ENCODE results near the gene IFNE. TPM values are rescaled to one million over a fixed set of nuclear protein-coding genes. Genes with fewer than 3 reads are reported as not detected.
A peak's percentile ranks its signal among the peaks of the same experiment; 100 is the strongest.

The IFNE gene
- total RNA-seq, 1 experiment from 2014 or later, result 0.56 TPM

Small RNA genes lying within 50 kb of the gene (small RNA-seq; reads per million reads assigned to genes)
- gene MIR31 (150 reads per million, percentile 97 among the genes with 10 or more reads in this experiment), gene RF00157 (0.29 reads per million)

Other genes starting within 250 kb of the IFNE start
- gene IFNA14, start 242.3 kb downstream of the IFNE start, total RNA-seq (2014; rRNA removed; shearing (Covaris generic)), result not detected in 2 replicates
- gene IFNA5, start 177.0 kb downstream of the IFNE start, total RNA-seq (2014; rRNA removed; shearing (Covaris generic)), result not detected in 2 replicates
- 8.8 and 10.0 TPM in 2 replicates for gene KLHL9, start 146.9 kb downstream of the IFNE start, total RNA-seq (2014; rRNA removed; shearing (Covaris generic))
- gene IFNA6, start 131.4 kb downstream of the IFNE start, total RNA-seq (2014; rRNA removed; shearing (Covaris generic)), result not detected in 2 replicates
- gene IFNA13, start 114.3 kb downstream of the IFNE start, total RNA-seq (2014; rRNA removed; shearing (Covaris generic)), result not detected in 2 replicates
- gene IFNA2, start 96.9 kb downstream of the IFNE start, total RNA-seq (2014; rRNA removed; shearing (Covaris generic)), result not detected in 2 replicates
- not detected in 2 replicates for gene IFNA8, start 73.2 kb downstream of the IFNE start, total RNA-seq (2014; rRNA removed; shearing (Covaris generic))
- not detected in 2 replicates for gene IFNA1, start 41.9 kb downstream of the IFNE start, total RNA-seq (2014; rRNA removed; shearing (Covaris generic))